HL-60 (cell line): ENCODE measurements around the gene COX7A2.

Experiments
- DNase-seq, 2 experiments: peaks; one replicate each; pipeline ENCODE4 v3.0.0-alpha.2; 2010 to 2020; ENCODE audit warnings: low read depth in 1 of 2, low spot score in 1 of 2
- H3K27ac ChIP-seq: fragments of 250-450 bp; sonication (Bioruptor Pico); replicated peaks from 2 replicates; pipeline ENCODE4 v1.5.1; 2020; ENCODE audit warnings: mild to moderate bottlenecking, moderate library complexity
- H3K27me3 ChIP-seq: fragments of 250-450 bp; sonication (Bioruptor Pico); 2 replicates; pipeline ENCODE4 v1.5.1; 2021; ENCODE audit warnings: mild to moderate bottlenecking, moderate library complexity; ENCODE audit not compliant: insufficient read depth, poor library complexity, severe bottlenecking
- H3K4me3 ChIP-seq: replicated peaks from 2 replicates; pipeline ENCODE4 v1.5.1; 2011; ENCODE audit warnings: mild to moderate bottlenecking, control low read depth, low read length; ENCODE audit not compliant: insufficient read depth
- GABPA ChIP-seq: IDR thresholded peaks from 2 replicates; pipeline ENCODE4 v1.6.1; 2012; ENCODE audit warnings: low read depth
- POLR2AphosphoS5 ChIP-seq: IDR thresholded peaks from 2 replicates; pipeline ENCODE4 v1.6.1; 2012; ENCODE audit warnings: low read depth
- SPI1 ChIP-seq: IDR thresholded peaks from 2 replicates; pipeline ENCODE4 v1.6.1; 2012; ENCODE audit warnings: low read depth, mild to moderate bottlenecking, borderline replicate concordance
- TF ChIP-seq, protein P1 (sequence below): IDR thresholded peaks from 2 replicates; pipeline ENCODE4 v1.6.1; 2012; ENCODE audit warnings: low read depth; ENCODE audit not compliant: insufficient replicate concordance
- TF ChIP-seq, protein P2 (sequence below): IDR thresholded peaks from one replicate; pipeline ENCODE4 v1.5.1; 2011; ENCODE audit warnings: low read length, control low read depth, inconsistent platforms; ENCODE audit not compliant: insufficient read depth

COX7A2 gene

GRCh38 chr6:75257343-75258087, 13.9 kb upstream of the COX7A2 start:
- Histone ChIP-seq H3K4me3 (no peak overlapping the region), H3K27ac (no peak overlapping the region), H3K27me3 (no peaks in the 10 kb centered on the region)
- DNase-seq = no peak
- TF ChIP-seq SPI1 (no peak), POLR2AphosphoS5 (no peak), GABPA (no peak)
- TF ChIP-seq, protein P1, sequence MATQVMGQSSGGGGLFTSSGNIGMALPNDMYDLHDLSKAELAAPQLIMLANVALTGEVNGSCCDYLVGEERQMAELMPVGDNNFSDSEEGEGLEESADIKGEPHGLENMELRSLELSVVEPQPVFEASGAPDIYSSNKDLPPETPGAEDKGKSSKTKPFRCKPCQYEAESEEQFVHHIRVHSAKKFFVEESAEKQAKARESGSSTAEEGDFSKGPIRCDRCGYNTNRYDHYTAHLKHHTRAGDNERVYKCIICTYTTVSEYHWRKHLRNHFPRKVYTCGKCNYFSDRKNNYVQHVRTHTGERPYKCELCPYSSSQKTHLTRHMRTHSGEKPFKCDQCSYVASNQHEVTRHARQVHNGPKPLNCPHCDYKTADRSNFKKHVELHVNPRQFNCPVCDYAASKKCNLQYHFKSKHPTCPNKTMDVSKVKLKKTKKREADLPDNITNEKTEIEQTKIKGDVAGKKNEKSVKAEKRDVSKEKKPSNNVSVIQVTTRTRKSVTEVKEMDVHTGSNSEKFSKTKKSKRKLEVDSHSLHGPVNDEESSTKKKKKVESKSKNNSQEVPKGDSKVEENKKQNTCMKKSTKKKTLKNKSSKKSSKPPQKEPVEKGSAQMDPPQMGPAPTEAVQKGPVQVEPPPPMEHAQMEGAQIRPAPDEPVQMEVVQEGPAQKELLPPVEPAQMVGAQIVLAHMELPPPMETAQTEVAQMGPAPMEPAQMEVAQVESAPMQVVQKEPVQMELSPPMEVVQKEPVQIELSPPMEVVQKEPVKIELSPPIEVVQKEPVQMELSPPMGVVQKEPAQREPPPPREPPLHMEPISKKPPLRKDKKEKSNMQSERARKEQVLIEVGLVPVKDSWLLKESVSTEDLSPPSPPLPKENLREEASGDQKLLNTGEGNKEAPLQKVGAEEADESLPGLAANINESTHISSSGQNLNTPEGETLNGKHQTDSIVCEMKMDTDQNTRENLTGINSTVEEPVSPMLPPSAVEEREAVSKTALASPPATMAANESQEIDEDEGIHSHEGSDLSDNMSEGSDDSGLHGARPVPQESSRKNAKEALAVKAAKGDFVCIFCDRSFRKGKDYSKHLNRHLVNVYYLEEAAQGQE = no peak
- TF ChIP-seq, protein P2, sequence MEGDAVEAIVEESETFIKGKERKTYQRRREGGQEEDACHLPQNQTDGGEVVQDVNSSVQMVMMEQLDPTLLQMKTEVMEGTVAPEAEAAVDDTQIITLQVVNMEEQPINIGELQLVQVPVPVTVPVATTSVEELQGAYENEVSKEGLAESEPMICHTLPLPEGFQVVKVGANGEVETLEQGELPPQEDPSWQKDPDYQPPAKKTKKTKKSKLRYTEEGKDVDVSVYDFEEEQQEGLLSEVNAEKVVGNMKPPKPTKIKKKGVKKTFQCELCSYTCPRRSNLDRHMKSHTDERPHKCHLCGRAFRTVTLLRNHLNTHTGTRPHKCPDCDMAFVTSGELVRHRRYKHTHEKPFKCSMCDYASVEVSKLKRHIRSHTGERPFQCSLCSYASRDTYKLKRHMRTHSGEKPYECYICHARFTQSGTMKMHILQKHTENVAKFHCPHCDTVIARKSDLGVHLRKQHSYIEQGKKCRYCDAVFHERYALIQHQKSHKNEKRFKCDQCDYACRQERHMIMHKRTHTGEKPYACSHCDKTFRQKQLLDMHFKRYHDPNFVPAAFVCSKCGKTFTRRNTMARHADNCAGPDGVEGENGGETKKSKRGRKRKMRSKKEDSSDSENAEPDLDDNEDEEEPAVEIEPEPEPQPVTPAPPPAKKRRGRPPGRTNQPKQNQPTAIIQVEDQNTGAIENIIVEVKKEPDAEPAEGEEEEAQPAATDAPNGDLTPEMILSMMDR = no peak

DNA sequence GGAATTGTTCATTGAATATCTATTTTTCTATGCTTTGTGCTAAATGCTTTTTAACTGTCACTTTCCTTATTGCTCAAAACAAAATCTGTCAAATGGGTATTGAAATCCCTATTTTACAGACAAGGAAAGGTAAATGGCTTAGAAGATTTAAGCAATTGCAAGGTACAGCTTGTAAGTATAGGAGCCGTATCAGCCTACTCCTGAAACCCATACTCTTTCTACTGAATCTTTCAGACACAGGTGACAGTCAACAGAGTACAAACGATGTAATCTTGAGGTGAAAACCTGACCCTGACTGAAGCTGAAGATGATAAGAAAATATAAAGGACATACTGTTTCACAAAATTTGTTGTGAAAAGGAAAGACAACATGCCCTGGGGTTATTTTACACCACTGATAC, 7.0 kb upstream of the COX7A2 start:
- Histone ChIP-seq H3K4me3 (no peak overlapping the region), H3K27ac (no peak overlapping the region), H3K27me3 (no peaks in the 10 kb centered on the region)
- TF ChIP-seq POLR2AphosphoS5 = no peak
- TF ChIP-seq SPI1 = no peak
- TF ChIP-seq, protein P1 = no peak
- TF ChIP-seq, protein P2 = no peak
- TF ChIP-seq GABPA = no peak
- DNase-seq = no peak

- Histone ChIP-seq H3K27me3 (no peaks in the 10 kb centered on the region), H3K27ac (no peak overlapping the region), H3K4me3 (no peak overlapping the region)
- TF ChIP-seq SPI1 (no peak), POLR2AphosphoS5 (no peak), GABPA (no peak)
- TF ChIP-seq, protein P2 = no peak
- TF ChIP-seq, protein P1 = no peak
- DNase-seq = no peak
Observed at GRCh38 chr6:75249837-75250236, 6.2 kb upstream of the COX7A2 start.
